MV-4-11 (cell line): ENCODE results near the gene MSRB3.
"Not testable (repeated sequence)": the region's sequence is repeated elsewhere in the genome, so short reads cannot be mapped to it uniquely, and the experiment has no call there.

Source experiments
- DNase-seq: peaks from one replicate; lab custom pipeline; 2025; lab: John Stamatoyannopoulos, UW

The MSRB3 gene

DNA sequence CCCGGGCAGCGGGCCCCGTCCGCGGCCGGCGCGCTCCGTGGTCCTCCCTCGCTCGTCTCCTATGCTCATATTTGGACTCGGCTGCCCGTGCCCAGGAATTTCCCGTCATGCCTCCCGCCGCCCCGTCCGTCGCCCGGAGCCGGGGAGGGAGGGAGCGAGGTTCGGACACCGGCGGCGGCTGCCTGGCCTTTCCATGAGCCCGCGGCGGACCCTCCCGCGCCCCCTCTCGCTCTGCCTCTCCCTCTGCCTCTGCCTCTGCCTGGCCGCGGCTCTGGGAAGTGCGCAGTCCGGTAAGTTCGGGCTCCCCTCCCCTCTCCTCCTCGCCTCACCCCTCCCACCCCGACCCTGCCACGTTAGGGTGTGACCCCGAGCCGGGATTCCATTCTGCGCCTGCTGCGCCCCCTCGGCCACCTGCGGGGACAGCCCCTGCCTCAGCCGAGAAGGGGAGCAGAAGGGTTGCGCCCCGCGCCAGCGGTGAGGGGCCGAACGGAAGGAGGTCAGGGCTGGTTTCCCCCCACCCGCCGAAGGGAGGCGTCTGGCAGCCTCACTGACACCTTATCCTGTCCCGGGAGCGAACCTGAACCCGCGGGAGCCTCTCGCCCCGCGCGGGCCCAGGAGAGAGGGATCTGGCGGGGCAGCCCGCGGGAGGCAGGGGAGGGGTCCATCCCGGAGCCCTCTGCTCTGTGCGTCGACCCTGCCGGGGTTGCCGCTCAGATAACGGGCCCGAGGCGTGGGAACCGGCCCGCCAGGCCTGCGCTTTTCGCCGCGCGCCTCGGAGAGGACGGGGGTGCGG lies at the start of gene MSRB3:
Gene MSRB3, plus strand, starts transcription at position 108 of the 793 bp plus-strand sequence. CDS start 29,897 bp downstream, outside the sequence.
- DNase-seq, result no peak

DNA sequence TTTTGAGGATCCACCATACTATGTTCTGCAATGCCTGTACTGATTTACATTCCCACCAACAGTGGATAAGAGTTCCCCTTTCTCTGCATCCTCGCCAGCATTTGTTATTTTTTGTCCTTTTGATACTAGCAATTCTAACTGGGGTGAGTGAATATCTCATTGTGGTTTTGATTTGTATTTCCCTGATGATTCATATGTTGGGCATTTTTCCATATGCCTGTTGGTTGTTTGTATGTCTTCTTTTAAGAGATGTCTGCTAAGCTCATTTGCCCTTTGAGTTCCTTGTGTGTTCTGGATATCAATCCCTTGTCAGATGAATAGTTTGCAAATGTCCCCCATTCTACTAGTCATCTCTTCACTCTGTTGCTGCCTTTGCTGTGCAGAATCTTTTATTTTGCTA lies 49.0 kb upstream of the MSRB3 start:
- DNase-seq, result no peak

DNA sequence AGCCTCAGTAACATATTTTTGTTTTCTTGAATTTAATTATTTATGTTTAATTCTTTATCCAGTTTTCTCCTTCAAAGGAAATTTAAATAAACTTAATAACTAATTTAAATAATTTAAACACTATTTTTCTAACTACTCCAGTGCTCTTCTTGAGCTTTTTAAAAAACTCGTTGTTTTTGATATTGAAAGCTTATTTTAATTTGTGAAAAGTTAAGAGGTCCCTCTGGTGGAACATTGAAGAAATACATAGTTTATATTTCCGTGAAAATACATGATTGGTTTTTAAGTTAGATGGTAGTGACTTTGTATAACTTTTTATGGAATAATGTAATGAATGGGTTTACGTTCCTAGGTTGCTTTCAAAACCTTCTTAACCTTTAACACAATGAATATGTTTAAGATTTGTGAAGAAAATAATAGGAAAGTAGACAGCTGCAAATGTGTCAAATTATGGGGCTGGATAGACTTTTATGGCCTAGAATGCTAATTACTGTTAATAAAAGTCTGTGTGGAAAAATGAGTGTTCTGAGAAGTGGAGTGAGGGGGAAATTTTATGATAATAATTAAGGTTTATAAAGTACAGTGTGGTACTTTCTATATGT lies 45.9 kb upstream of the MSRB3 start:
- no peak for DNase-seq

DNA sequence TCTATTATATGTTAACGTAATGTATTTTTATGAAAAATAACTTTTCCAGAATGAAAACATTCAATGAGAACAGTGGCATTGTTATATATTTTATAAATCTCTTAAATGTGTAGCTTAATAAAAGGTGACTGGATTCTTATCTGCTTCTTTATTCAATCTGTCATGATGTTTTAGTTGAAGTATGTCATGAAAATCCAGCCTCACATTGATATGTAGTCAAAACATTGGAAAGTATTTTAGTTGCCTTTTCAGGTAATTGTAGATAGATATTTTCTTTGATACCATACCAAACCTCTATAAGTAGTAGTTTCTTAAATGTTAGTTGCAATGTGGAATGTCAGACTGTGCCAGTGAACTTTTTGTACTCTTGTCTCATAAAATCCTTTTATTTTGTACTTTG lies 41.3 kb upstream of the MSRB3 start:
- DNase-seq, result no peak

DNA sequence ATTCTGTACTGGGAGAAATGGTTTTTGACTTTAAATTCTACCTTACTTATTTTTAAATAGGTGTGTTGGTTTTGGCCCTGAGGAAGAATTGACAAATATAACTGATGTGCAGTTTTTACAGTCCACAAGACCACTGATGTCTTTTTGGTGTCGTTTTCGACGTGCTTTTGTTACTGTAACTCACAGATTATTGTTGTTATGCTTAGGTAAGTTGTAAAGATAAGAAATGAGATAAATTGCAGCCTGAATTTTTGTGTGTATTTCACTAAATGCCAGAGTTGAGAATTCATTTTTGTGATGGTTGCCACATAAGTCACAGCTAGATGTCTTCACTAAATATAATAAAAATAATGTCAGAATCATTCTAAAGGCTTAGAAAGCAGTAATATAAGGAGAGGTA lies 39.9 kb upstream of the MSRB3 start:
- DNase-seq, result no peak

DNA sequence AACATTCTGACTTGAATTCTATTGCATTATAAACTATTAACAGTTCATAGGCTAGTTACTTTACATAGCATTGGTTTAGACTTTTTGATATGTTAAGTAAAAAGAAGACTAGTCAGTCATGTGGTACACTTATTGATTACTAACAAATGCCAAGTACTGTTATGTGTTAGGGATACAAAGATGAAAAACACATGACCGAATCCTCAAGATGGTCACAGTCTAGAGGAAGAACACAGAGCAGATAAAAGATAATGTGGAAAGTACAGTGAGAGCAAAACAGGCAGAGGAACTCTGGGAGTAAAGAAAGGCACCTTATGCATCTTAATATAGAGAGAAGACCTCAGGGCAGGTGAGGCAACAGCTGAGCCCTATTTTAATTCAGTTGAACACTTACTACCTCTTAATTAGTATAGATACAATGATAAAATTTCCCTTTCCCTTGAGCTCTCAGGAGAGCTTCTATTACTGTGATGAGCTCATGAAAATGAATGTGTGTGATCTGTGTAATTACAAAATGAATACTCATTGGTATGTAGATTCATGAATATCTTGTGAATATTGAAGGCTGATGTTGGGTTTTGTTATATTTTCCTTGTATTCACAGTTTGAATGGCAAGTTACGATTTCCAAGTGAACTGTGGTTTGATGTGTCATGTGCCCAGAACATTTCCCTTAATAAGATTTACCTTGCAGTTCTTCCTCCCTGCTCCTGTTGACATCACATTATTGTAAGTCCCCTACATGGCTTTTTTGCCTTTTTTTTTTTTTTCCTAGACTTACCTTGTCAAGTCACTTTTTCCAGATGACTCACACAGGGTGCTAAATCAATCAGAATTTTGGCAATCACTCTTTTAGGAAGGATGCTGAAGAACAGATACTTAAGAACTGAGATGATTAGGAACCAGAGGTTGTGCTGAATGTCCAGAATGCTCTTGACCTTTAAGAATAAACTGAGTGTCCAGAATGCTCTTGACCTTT lies 29.5 kb upstream of the MSRB3 start:
- no peak for DNase-seq

DNA sequence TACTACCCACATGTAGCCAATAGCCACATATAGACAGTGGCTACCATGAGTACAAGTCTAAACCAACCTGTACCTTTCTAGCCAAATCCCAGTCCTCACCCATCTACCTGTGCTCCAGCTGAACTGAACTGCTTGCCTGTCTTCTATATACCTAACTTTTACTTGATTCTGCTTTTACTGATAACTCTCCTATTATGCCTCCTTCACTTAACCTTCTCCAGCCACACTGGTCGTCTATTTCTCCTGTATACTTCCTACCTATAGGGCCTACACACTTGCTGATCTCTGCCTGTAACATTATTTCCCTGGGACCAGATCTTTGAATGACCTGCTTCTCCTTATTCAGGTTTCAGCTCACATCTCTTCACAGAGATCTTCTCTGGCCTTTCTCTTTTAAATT lies 26.0 kb upstream of the MSRB3 start:
- DNase-seq, result no peak

DNA sequence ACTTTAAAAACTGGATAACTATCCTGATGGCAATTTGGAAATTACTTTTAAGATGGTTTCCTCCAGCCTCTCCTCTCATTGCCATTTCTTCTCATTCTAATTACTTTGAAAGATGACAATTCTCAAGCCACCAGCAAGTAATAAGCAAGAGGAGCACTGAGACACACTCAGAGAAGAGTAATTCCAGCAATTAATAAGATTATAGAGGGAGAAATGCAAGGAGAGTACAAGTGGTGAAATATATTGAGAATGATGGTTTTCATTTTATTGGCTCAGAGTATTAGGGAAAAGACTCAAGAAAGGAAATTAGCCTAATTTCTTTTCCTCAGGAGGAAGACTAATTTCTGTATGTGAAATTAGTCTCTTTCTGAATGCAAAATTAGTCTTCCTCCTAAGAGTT lies 20.5 kb upstream of the MSRB3 start:
- no peak for DNase-seq

DNA sequence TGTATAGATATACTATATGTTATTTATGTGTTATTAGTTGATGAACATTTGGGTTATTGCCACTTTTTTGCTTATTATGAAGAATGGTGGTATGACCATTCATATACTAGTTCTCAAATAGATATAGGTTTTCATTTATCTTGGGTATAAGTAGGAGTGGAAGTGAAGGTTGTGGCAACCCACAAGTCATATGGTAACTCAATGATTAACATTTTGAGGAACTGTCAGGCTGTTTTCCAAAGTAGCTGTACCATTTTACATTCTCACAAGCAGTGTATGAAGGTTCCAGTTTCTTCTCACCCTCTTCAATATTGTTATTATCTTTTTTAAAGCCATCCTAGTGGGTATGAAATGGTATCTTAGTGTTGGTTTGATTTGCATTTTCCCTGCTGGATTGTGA lies 19.0 kb upstream of the MSRB3 start:
- DNase-seq, result peak; percentile 79

DNA sequence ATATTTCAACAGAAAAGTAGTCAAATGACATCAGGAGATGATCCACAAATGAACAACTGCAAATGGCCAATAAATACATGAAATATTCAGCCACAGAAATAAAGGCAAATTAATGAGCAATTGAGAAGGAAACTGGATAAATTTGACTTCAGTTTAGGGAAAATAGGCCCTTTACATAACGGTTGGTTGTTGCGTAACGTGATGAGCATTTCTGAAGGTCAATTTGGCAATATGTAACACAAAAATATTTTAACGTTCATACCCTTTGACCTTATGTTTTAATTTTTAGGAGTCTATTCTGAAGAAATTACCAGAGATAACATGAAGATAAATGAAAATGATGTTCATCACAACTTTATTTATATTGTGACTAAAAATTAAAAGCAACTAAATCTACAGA lies 14.7 kb upstream of the MSRB3 start:
- peak; percentile 43 for DNase-seq

DNA sequence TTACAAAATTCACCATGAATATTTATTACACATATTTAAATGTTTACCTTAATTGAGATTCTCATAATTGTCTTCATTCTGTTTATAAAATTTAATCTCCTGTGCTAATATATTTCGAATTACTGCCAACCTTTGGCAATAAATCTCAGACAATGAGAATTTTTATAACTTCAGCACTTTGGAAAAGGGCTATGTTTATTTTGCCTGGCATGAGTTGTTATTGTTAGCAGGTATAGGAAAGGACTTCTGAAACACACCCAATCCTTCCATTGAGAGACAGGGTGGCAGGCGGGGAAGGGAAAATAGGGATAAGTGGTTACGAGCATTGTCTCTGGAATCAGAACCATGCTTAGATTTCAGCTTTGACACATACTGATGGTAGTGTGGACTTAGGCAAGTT lies 12.1 kb upstream of the MSRB3 start:
- DNase-seq, result no peak

DNA sequence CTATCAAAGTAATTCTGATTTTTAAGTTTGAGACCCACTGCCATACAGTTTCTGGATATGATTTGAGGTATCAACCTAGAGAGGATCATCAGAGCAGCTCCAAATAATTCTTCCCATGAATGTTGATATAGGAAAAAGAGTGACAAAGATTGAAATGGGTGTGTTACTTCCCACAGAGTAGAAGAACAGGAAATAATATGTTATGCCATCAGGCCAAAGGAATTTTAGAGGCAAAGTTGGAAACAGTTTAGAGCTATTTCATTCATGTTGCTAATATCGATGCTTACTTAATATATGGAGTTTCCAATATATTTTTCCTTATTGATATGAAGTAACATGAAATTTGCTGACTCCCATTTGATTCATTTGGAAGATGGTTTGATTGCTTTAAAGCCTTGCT lies 8.9 kb upstream of the MSRB3 start:
- no peak for DNase-seq

DNA sequence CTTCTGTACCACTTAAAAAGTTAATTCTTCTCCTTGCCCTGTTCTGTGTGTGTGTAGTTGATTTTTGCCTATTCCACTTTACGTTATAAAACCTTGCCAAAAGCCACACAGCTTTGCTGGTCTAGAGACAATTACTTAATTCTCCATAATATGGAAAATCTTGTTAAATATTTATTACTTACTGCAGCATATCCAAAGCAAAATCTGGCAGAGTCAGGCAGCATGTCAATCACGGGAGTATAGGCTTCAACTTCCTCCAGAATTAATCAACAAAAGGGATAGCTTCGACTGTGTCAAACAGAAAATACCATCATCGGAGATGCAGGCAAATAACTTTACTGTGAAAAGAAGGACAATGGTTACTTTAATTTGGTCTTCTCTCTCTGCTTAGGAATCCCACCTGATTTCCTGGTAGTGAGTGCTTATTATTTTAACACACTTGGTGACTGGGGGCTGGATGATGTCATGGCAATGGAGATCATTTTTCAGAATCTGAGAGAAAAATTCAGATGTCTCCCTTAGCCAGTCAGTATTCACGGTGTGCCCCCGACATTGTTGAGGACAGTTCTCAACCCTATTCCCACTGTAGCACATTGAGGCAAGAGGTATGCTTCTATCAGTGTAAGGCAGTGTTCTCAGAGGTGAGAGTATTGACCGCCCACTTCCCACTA lies 3.7 kb upstream of the MSRB3 start:
- DNase-seq, result no peak

DNA sequence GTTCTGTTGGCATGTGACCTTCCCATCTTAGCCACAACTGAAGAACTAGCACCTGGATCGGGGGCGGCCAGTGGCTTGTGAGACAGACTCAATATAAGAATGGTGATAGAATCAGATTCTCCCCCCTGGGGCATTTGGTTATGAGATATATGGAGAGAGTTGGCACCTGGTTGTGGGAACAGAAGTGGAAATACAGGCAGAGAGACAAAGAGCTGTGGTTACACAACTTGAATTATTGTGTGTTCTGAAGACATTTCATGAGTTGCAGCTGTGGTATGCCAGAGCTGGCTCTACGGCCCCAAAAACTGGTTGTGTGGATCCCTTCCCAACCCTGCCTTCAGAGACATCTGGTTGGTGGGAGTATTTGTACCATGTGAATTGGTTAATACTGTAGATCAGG lies 2.9 kb upstream of the MSRB3 start:
- DNase-seq, result no peak

DNA sequence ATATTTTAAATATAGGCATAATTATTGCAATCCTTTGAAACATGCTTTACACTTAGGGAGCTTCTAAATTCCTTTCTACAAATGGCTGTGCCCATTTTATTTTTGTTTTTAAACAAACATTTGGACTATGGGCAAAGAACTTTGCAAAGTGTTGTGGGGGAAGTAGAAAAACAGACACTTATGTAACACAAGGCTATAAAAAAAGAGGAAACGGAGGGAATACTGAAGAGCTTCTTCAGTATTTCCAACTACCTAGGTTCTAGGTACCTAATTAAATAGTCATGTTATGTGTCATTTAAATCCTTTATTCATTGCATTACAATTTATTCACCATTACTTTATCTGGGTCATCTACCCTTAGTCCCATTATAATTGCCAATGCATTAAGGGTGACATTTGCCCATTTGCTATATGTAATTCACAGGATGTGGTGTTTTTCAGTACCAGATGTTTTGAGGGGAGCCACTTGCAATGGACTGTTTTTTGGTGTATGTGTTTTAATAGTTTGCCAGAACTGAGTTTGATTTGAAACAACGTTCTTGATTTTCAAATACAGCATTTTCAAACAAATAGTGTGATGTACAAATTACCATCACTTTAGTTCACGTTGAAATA lies 1.5 kb upstream of the MSRB3 start:
- DNase-seq, result peak; percentile 39

DNA sequence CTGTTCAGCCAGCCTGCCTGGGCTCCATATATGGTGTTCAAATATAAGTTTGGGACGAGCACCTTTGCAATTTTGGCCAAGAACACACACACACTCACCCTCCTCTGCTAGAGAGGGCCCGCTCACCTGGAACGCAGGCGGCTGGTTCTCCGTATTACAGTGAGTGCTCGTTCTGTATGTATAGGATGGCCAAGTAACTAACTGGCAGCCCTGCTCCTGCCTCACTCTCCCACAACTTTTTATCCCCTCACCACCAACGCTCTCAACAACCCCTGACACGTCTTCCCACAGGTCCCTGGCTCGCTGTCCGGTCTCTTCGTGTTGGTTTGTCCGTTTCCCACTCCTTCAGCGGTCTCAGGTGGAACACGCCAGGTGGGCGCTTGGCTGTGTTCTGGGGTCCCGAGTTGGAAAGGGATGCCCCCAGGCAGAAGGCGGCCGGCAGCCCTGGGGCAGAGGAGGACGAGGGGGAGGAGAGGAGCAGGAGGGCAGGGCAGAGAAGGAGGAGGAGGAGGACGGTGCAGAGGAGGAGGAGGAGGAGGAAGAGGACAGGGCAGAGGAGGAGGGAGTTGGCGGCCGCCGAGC lies 398 bp upstream of the MSRB3 start:
- DNase-seq, result no peak

DNA sequence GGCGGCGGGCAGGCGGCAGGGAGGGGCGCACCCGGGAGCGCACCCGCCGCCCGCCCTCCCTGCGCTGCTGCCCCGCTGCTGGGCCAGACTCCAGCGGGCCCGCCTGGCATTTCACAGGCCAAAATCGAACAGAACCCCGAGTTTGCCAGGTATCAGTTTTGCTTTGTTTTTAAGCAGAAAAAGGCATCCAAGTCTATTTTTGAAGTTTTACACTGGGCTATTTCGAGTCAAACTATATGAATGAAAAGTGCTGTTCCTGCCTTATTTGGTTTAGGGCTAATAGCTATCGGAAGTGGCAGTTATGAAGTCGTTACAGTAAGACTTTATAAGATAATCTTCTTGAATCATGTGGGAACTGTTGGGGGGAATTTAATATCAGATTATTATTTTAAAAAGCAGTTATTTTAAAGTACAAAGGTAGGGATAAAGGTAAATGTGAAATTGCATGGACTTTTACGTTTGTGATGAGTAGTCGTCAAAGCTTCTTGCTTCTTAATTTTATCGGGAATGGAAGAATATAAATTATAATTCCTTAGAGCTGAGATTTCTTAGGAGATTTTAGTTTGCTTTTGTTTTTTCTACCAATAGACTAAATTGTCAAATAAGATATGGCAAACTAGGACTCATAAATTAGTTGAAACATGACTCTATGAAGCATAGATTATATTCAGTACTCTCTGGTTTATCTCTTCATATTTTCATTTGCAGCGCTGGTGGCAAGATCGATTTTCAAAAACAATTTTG lies 1.1 kb downstream of the MSRB3 start:
- no peak for DNase-seq

DNA sequence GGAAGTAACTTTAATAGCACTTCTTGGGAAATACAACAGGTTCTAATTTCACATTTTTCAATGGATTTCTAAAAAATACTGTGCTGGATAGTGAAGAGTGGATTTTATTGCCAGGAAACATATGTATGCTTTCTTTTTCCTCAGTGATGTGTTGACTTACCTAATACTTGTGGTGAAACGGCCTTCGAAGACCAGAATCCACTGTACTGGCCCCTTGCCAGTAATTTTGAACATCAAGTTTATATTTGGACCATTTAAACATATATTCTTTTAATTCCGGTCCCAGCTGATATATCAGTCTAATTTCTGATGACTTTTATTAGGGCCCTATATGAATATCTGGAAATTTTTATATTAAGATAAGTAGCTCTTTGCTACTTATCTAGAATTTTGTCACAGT lies 1.8 kb downstream of the MSRB3 start:
- DNase-seq, result no peak

DNA sequence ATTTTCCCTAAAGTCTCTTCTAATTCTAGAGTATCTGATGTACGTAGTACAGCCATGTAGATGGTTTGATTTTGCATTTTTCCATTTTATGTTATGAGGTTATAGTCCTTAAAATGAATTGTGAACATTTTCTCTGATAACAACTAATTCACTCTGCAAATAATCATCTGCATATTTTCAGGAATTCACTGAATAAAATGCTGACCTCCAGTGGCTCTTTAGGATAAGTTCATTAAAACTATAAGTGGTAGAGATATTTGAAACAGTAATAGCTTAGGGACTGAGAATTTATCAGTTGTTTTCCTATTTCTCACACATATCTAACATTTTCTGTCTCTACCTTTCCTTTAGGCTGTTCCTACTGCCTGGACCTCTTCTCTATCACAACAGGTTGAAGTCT lies 4.4 kb downstream of the MSRB3 start:
- DNase-seq, result no peak

DNA sequence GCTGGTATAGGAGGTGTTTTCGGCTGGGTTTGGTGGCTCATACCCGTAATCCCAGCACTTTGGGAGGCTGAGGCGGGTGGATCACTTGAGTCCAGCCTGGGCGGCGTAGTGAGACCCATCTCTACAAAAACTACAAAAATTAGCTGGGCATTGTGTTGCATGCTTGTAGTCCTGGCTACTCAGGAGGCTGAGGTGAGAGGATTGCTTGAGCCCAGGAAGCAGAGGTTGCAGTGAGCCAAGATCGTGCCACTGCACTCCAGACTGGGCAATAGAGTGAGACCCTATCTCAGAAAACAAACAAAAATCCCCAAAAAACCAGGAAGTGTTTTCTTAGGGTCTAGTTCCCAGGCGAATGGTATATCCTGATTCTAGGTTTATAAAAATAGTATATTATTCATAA lies 7.0 kb downstream of the MSRB3 start:
- DNase-seq, result not testable (repeated sequence)

DNA sequence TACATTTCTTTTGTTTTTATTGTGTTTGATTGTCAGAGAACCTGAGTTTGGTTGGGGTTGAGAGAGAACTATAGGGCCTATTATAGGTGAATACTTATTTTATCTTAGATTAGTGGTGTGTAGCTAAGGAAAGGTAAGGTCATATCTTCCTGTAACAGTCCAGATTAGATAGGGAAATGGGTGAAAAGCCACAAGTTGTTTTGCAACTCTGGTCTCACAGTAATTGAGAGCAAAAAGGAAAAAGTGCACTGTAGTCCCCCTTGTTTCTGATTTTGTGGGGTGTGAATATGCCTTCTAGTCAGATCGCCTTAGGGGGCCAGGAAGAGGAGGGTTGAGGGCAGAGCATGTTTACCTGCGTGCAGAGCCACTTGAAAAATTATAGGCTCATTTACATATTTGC lies 8.9 kb downstream of the MSRB3 start:
- no peak for DNase-seq
